Suprapubic skin (tissue), 4 donors: ENCODE measurements around the gene NDP. TPM values are rescaled to one million over a fixed set of nuclear protein-coding genes. Genes with fewer than 3 reads are reported as not detected.

ENCODE experiments used
- DNase-seq, 2 donors: peaks; one replicate each; pipeline ENCODE4 v3.0.0-alpha.2; 2019; ENCODE audit warnings: low spot score in 2 of 2
- H3K27ac ChIP-seq: fragments of 200-600 bp; sonication (generic); one replicate; pipeline ENCODE4 v1.5.1; 2019
- H3K27me3 ChIP-seq: fragments of 200-600 bp; sonication (generic); one replicate; pipeline ENCODE4 v1.5.1; 2019
- H3K36me3 ChIP-seq: fragments of 200-600 bp; sonication (generic); one replicate; pipeline ENCODE4 v1.5.1; 2019
- H3K4me1 ChIP-seq: fragments of 200-600 bp; sonication (generic); one replicate; pipeline ENCODE4 v1.5.1; 2019
- H3K4me3 ChIP-seq: fragments of 200-600 bp; sonication (generic); one replicate; pipeline ENCODE4 v1.5.1; 2019; ENCODE audit warnings: mild to moderate bottlenecking
- H3K9me3 ChIP-seq: fragments of 200-600 bp; sonication (generic); one replicate; pipeline ENCODE4 v1.5.1; 2019
- CTCF ChIP-seq, 2 donors: fragments of 200-600 bp in 1 of 2; fragments of 450-650 bp in 1 of 2; sonication (generic) in 1 of 2; IDR thresholded peaks; one replicate each; pipeline ENCODE4 v1.5.1; 2016 to 2019; ENCODE audit warnings: antibody characterized with exemption in 2 of 2, mild to moderate bottlenecking in 1 of 2, moderate library complexity in 1 of 2
- EP300 ChIP-seq: sonication (generic); formaldehyde crosslinking; IDR thresholded peaks from one replicate; pipeline ENCODE4 v1.6.1; 2017; ENCODE audit warnings: antibody characterized with exemption
- POLR2A ChIP-seq, 2 donors: fragments of 450-650 bp; IDR thresholded peaks; one replicate each; pipeline ENCODE4 v1.6.1; 2017; ENCODE audit warnings: antibody characterized with exemption in 2 of 2, mild to moderate bottlenecking in 2 of 2, moderate library complexity in 2 of 2
- POLR2AphosphoS5 ChIP-seq, 3 donors: sonication (generic); formaldehyde crosslinking; IDR thresholded peaks; one replicate each; pipeline ENCODE4 v1.6.1; 2017; ENCODE audit warnings: antibody characterized with exemption in 3 of 3
- WGBS: methylation state at CpG from one replicate; pipeline ENCODE4 v1.1.5; 2018; 5-methylcytosine and 5-hydroxymethylcytosine counted together
- total RNA-seq, 4 donors: library from RNA; depleted of rRNA; stranded (reverse); fragments of >200 nt; gene quantifications; one replicate each; pipeline ENCODE4 v1.1.0, GENCODE V29; 2016

The NDP gene
- total RNA-seq, 4 donors from 2014 or later: 0.36 to 0.64 TPM; not detected in 2

- no peaks in the 10 kb centered on the region for H3K36me3 ChIP-seq
- no peak overlapping the region for H3K4me3 ChIP-seq
- no peaks in the 10 kb centered on the region for H3K4me1 ChIP-seq
- no peaks in the 10 kb centered on the region for H3K9me3 ChIP-seq
- DNase-seq: no peak
- TF ChIP-seq CTCF (IDR thresholded peaks at IDR 0.05) (no peak), EP300 (no peak), POLR2AphosphoS5 (IDR thresholded peaks at IDR 0.05) (no peak), POLR2A (IDR thresholded peaks at IDR 0.05) (no peak)
- H3K27me3 ChIP-seq: no peaks in the 10 kb centered on the region
- WGBS: 74% methylated on average over 9 of the region's 9 CpGs
- no peak overlapping the region for H3K27ac ChIP-seq
These were observed 10.6 kb downstream of the NDP start for GRCh38 chrX:43962636-43963035.

- Histone ChIP-seq H3K27ac (no peak overlapping the region), H3K36me3 (no peaks in the 10 kb centered on the region), H3K9me3 (no peaks in the 10 kb centered on the region), H3K27me3 (no peaks in the 10 kb centered on the region), H3K4me3 (no peak overlapping the region), H3K4me1 (no peaks in the 10 kb centered on the region)
- no peak for DNase-seq
- no peak for TF ChIP-seq EP300
- TF ChIP-seq POLR2AphosphoS5 (IDR thresholded peaks at IDR 0.05): no peak
- no peak for TF ChIP-seq CTCF (IDR thresholded peaks at IDR 0.05)
- no peak for TF ChIP-seq POLR2A (IDR thresholded peaks at IDR 0.05)
- WGBS: 62% methylated on average over 2 of the region's 2 CpGs
These were observed 11.5 kb downstream of the NDP start for GRCh38 chrX:43961699-43962098.

GRCh38 chrX:43958529-43958928, 14.7 kb downstream of the NDP start:
- Histone ChIP-seq H3K4me1 (no peaks in the 10 kb centered on the region), H3K36me3 (no peaks in the 10 kb centered on the region), H3K4me3 (no peak overlapping the region), H3K27ac (no peak overlapping the region), H3K27me3 (no peaks in the 10 kb centered on the region), H3K9me3 (no peaks in the 10 kb centered on the region)
- peak; percentile 48 to 77 for TF ChIP-seq CTCF (IDR thresholded peaks at IDR 0.05)
- no peak for TF ChIP-seq POLR2A (IDR thresholded peaks at IDR 0.05)
- 0% methylated on average over 6 of the region's 6 CpGs for WGBS
- no peak for DNase-seq

GRCh38 chrX:43956034-43956433, 17.2 kb downstream of the NDP start:
- DNase-seq: no peak
- H3K4me3 ChIP-seq: no peak overlapping the region
- no peaks in the 10 kb centered on the region for H3K9me3 ChIP-seq
- no peaks in the 10 kb centered on the region for H3K27me3 ChIP-seq
- no peaks in the 10 kb centered on the region for H3K4me1 ChIP-seq
- no peak for TF ChIP-seq POLR2AphosphoS5 (IDR thresholded peaks at IDR 0.05)
- TF ChIP-seq POLR2A (IDR thresholded peaks at IDR 0.05): no peak
- no peak for TF ChIP-seq EP300
- no peak for TF ChIP-seq CTCF (IDR thresholded peaks at IDR 0.05)
- no peak overlapping the region for H3K27ac ChIP-seq
- H3K36me3 ChIP-seq: no peaks in the 10 kb centered on the region

GRCh38 chrX:43953218-43953617, 20.0 kb downstream of the NDP start:
- Histone ChIP-seq H3K27me3 (no peaks in the 10 kb centered on the region), H3K27ac (no peak overlapping the region), H3K36me3 (no peaks in the 10 kb centered on the region), H3K4me3 (no peak overlapping the region), H3K4me1 (no peaks in the 10 kb centered on the region), H3K9me3 (no peaks in the 10 kb centered on the region)
- DNase-seq: no peak
- WGBS: 62% methylated on average over 3 of the region's 3 CpGs
- TF ChIP-seq POLR2AphosphoS5 (IDR thresholded peaks at IDR 0.05) (no peak), POLR2A (IDR thresholded peaks at IDR 0.05) (no peak), CTCF (IDR thresholded peaks at IDR 0.05) (no peak), EP300 (no peak)
